Prostate gland (tissue), 2 donors: ENCODE measurements around the gene RNF19B. TPM values are rescaled to one million over a fixed set of nuclear protein-coding genes. Genes with fewer than 3 reads are reported as not detected.

Source experiments
- DNase-seq: peaks from one replicate; pipeline ENCODE4 v3.0.0-alpha.2; 2019; ENCODE audit warnings: low spot score
- H3K27ac ChIP-seq, 2 donors: fragments of 200-600 bp; sonication (generic); 2 replicates each; pipeline ENCODE4 v1.5.1; 2017 to 2019
- H3K27me3 ChIP-seq: fragments of 200-600 bp; sonication (generic); replicated peaks from 2 replicates; pipeline ENCODE4 v1.5.1; 2019; ENCODE audit not compliant: insufficient read depth
- H3K36me3 ChIP-seq, 2 donors: fragments of 200-600 bp; sonication (generic); 1 replicate in 1 of 2; 2 replicates in 1 of 2; pipeline versions ENCODE4 v1.5.1 to v1.8.1; 2017 to 2019
- H3K4me1 ChIP-seq: fragments of 200-600 bp; sonication (generic); replicated peaks from 2 replicates; pipeline ENCODE4 v1.5.1; 2019
- H3K4me3 ChIP-seq, 2 donors: fragments of 200-600 bp; sonication (generic); 2 replicates each; pipeline ENCODE4 v1.5.1; 2017 to 2019
- H3K9me3 ChIP-seq: fragments of 200-600 bp; sonication (generic); 2 replicates; pipeline ENCODE4 v1.5.1; 2017
- CTCF ChIP-seq, 4 experiments: fragments of 200-600 bp in 2 of 4; fragments of 450-650 bp in 2 of 4; sonication (generic) in 2 of 4; IDR thresholded peaks; 1 replicate in 3 of 4; 2 replicates in 1 of 4; pipeline ENCODE4 v1.5.1; 2016 to 2019; ENCODE audit warnings: antibody characterized with exemption in 4 of 4, mild to moderate bottlenecking in 2 of 4, moderate library complexity in 2 of 4
- POLR2A ChIP-seq: fragments of 450-650 bp; IDR thresholded peaks from one replicate; pipeline ENCODE4 v1.6.1; 2016; ENCODE audit warnings: antibody characterized with exemption, mild to moderate bottlenecking
- POLR2AphosphoS5 ChIP-seq: sonication (generic); formaldehyde crosslinking; IDR thresholded peaks from one replicate; pipeline ENCODE4 v1.6.1; 2017; ENCODE audit warnings: antibody characterized with exemption
- WGBS: methylation state at CpG from one replicate; pipeline ENCODE4 v1.1.5; 2018; 5-methylcytosine and 5-hydroxymethylcytosine counted together
- intact Hi-C: fragments of 100-400 bp; cut with DNase I; formaldehyde crosslinking; loops from one replicate; pipeline ENCODE4 v1.14.2; 2022
- total RNA-seq, 2 donors: library from RNA; depleted of rRNA; stranded (reverse); fragments of >200 nt; gene quantifications; one replicate each; pipeline ENCODE4 v1.1.0, GENCODE V29; 2016

Gene RNF19B
- total RNA-seq, 2 donors from 2014 or later = 16.7 to 77.8 TPM

DNA sequence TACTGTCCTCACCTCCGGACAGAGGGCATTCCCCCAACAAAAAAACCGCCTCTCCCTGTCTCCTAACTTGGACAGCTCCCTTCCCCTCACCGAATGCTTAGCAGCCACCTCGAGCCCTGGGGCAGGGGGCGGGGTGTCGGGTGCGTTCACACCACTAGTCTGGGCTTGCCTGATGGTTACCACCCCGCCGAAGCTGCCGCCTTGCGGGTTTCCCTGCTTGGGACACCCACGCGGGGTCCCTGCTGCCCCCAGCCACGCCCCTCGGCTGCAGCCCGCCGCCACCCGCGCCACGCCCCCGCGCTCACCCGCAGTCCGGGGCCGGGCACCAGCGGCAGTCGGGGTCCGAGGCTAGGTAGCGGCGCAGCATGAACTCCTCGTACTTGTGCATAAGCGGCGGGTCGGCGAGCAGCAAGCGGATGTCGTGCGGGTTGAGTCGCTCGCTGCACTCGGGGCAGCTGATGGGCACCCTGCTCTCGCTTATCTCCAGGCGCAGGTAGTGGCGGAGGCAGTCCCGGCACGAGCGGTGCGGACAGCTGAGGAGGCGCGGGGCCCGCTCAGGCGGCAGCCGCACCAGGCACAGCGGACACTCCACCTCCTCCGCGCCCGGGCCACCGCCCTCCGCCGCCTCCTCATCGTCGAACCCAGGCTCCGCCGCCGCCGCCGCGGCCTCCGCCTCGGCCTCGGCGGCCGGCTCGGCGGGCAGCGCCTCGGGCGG is 706 bp downstream of the RNF19B start:
- Histone ChIP-seq H3K27ac (peak overlapping the region; percentile 80 to 89), H3K36me3 (no peaks in the 10 kb centered on the region), H3K27me3 (no peaks in the 10 kb centered on the region), H3K4me3 (peak overlapping the region; percentile 85 to 86), H3K4me1 (no peaks in the 10 kb centered on the region), H3K9me3 (no peaks in the 10 kb centered on the region)
- intact Hi-C loops = no loop called here
- peak; percentile 71 for DNase-seq
- TF ChIP-seq POLR2AphosphoS5 = peak; percentile 49
- peak in 2 of 4 experiments; percentile 33 to 34 for TF ChIP-seq CTCF (IDR thresholded peaks at IDR 0.05)
- peak; percentile 34 for TF ChIP-seq POLR2A
- under 1% methylated on average over 61 of the region's 78 CpGs for WGBS

- Histone ChIP-seq H3K4me3 (peak overlapping the region; percentile 85 to 86), H3K4me1 (no peaks in the 10 kb centered on the region), H3K9me3 (no peaks in the 10 kb centered on the region), H3K27ac (peak overlapping the region; percentile 2 to 89), H3K36me3 (no peaks in the 10 kb centered on the region), H3K27me3 (no peaks in the 10 kb centered on the region)
- 35% methylated on average over 6 of the region's 6 CpGs for WGBS
- DNase-seq = no peak
- intact Hi-C loops = no loop called here
- TF ChIP-seq CTCF (IDR thresholded peaks at IDR 0.05) = no peak
- peak; percentile 45 for TF ChIP-seq POLR2AphosphoS5
- TF ChIP-seq POLR2A = no peak
Observed at GRCh38 chr1:32962248-32962896, 2.2 kb downstream of the RNF19B start.

DNA sequence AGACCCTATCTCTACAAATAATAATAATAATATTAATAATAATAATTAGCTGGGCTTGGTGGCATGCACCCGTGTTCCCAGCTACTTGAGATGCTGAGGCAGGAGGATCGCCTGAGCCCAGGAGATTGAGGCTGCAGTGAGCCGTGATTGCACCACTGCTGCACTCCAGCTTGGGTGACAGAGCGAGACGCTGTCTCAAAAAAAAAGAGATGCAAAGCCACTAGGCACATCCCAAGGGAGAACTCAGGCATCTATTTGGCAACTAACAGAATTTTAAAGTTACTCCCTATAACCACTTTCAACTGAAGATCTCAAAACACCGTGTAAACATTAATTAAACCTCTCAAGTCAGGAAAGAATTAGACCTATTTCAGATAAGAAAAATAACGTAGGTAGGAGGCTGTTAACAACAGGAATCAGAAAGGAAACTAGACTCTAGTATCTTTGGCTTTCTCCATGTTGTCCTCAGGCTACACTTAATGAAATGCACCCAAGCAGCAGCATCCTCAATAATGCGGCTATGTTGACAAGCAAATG is 3.7 kb downstream of the RNF19B start:
- no peak for DNase-seq
- 78% methylated on average over 8 of the region's 8 CpGs for WGBS
- Histone ChIP-seq H3K9me3 (no peaks in the 10 kb centered on the region), H3K27ac (no peak overlapping the region), H3K4me1 (no peaks in the 10 kb centered on the region), H3K27me3 (no peaks in the 10 kb centered on the region), H3K36me3 (no peaks in the 10 kb centered on the region), H3K4me3 (no peak overlapping the region)
- TF ChIP-seq POLR2A = no peak
- TF ChIP-seq POLR2AphosphoS5 = no peak
- TF ChIP-seq CTCF (IDR thresholded peaks at IDR 0.05) = no peak
- intact Hi-C loops = no loop called here

- H3K9me3 ChIP-seq = no peaks in the 10 kb centered on the region
- DNase-seq = no peak
- TF ChIP-seq CTCF (IDR thresholded peaks at IDR 0.05) (no peak), POLR2A (no peak), POLR2AphosphoS5 (no peak)
- H3K27ac ChIP-seq = no peak overlapping the region
- H3K4me3 ChIP-seq = no peak overlapping the region
- 40% methylated on average over 2 of the region's 2 CpGs for WGBS
- no peaks in the 10 kb centered on the region for H3K4me1 ChIP-seq
- no peaks in the 10 kb centered on the region for H3K27me3 ChIP-seq
- intact Hi-C loops = no loop called here
- H3K36me3 ChIP-seq = no peaks in the 10 kb centered on the region
Observed at GRCh38 chr1:32960342-32960741, 4.3 kb downstream of the RNF19B start.
